GM18498 (cell line): Measurements from ENCODE around the gene RBM20.
"Not testable (repeated sequence)": the region's sequence is repeated elsewhere in the genome, so short reads cannot be mapped to it uniquely, and the experiment has no call there.

Experiments
- ATAC-seq: cut with Tn5 transposase; IDR thresholded peaks from one replicate; pipeline ENCODE4 v1.9.1; 2021; ENCODE audit warnings: mild to moderate bottlenecking, moderate library complexity; ENCODE audit not compliant: unreplicated experiment

Gene RBM20

DNA sequence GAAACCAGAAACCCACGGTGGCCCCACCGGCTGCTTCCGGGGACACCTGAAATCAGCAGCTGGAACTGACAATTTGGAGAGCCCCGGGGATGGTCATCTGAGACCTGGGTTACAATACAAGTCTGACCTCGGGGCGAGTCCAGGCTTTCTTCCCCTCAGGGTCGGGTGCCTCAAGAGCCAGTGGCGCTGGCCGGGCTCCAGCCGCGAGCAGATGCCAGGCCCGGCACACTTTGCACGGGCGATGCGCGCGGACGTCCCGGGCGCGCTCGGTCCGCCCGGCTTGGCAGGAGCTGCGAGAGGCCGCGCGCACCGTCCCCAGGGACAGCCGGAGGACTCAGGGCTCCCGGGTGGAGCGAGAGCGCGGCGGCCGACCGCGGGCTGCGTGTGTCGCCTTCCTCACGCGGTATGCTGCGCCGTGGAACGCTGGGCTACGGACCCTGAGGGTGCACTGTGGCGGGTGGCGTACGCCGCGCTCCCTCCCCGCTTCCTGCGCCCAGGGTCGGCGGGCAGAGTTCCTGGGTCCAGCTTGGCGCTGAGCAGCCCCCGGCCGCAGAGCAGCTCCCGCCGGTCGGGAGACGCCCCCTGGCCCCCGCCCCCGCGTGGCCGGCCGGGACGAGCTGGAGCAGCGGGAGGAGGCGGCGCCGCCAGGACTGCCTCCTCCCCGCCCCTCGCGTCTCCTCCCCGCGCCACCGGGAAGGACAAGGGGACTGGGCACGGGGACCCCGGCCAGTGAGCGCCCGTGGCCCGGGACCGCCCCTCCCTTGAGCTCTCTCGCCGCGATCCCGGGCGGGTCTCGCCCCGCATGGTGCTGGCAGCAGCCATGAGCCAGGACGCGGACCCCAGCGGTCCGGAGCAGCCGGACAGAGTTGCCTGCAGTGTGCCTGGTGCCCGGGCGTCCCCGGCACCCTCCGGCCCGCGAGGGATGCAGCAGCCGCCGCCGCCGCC lies at the start of gene RBM20:
TSS of gene RBM20 (plus strand) at position 684 of the 945 bp plus-strand sequence. CDS start at position 803, 119 bp downstream.
- ATAC-seq: peak; percentile 51

GRCh38 chr10:110597476-110597875 lies 46.7 kb upstream of the RBM20 start:
- no peak for ATAC-seq

- ATAC-seq: no peak
Observed at GRCh38 chr10:110600487-110601101, 43.5 kb upstream of the RBM20 start.

DNA sequence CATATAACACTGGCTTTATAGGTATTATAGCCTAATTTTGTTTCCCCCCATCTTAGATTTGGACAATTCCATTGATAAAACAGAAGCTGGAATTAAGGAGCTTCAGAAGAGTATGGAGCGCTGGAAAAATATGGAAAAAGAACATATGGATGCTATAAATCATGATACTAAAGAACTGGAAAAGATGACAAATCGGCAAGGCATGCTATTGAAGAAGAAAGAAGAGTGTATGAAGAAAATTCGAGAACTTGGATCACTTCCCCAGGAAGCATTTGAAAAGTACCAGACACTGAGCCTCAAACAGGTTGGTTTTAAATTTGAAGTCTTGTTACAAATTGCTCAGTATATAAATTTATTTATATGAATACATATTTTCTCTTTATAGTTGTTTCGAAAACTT lies 42.6 kb upstream of the RBM20 start:
- no peak for ATAC-seq

DNA sequence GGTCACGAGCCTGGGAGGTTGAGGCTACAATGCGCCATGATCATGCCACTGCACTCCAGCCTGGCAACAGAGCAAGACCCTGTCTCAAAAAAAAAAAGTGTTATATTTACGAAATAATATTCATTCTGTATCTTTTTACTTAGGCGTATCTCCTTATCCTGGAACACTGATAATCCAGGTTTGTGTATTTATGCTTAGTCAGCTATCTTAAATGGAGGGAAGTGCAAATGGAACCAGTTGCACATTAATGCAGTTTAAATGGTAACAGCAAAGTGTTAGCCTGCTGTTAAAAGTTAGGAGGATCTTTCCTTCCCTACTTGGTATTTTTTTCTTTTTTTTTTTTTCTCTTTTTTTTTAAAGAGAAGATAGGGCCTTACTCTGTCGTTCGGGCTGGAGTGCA lies 36.0 kb upstream of the RBM20 start:
- ATAC-seq: no peak

DNA sequence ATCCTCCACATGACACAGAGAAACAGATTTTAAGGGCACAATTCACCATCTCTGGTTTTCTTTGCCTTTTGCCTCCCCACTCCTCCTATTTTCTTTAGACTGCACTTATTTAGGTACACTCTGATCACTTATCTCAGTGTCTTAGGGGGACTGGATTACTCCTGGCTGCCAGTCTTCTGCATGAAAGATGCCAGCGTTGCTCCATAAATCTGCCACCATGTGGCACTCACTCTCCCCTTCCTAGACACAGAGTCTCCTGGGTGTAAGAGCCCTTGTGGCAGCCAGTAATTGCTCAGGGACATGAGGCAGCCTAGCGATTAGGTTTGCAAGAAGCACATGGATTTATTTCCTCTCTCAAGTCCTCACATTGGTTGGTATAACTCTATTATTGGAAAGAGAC lies 34.5 kb upstream of the RBM20 start:
- no peak for ATAC-seq

GRCh38 chr10:110610308-110610774 lies 33.8 kb upstream of the RBM20 start:
- ATAC-seq: peak; percentile 51

DNA sequence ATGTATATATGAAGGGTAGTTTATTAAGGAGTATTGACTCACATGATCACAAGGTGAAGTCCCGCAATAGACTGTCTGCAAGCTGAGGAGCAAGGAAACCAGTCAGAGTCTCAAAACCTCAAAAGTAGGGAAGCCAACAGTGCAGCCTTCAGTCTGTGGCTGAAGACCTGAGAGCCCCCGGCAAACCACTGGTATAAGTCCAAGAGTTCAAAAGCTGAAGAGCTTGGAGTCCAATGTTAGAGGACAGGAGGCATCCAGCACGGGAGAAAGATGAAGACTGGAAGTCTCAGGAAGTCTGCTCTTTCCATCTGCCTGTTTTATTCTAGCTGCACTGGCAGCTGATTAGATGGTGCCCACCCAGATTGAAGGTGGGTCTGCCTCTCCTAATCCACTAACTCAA lies 33.4 kb upstream of the RBM20 start:
- ATAC-seq: not testable (repeated sequence)

DNA sequence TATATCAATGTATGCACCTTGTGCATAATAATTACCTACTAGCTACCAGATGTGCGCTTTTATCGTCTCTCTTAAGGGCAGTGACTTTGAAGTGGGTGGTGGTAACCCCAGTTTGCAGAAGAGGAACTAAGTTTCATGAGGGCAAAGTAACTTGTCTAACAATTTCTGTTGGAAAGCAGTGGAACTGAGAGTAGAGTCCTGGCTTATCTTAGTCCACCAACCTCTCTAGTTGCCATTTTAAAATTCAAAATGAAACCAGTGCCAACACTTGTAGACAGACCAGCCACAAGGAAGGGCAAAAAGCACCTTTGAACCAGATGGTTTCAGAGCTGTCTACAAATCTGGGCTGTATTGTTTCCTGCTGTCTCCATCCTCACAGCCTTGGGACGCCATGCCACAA lies 32.0 kb upstream of the RBM20 start:
- ATAC-seq: peak; percentile 51

DNA sequence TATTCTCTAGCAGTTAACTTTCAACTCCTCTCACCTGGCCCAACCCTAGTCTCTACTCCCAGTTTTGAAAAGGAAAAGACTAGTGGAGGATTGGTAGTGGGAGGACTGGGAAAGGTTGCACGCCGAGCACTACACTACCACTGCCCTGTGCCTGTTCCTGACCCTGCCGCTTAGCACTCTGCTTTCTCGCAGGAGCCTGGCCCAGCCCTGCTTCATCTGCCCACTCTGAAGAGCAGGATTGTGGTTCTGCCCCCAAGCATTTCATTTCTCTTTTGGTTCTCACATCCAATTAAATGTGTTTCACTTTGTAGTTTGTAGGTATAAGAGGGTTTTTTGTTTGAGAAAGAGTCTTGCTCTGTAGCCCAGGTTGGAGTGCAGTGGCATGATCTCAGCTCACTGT lies 31.5 kb upstream of the RBM20 start:
- ATAC-seq: no peak

- no peak for ATAC-seq
Observed at GRCh38 chr10:110613341-110613995, 30.7 kb upstream of the RBM20 start.

DNA sequence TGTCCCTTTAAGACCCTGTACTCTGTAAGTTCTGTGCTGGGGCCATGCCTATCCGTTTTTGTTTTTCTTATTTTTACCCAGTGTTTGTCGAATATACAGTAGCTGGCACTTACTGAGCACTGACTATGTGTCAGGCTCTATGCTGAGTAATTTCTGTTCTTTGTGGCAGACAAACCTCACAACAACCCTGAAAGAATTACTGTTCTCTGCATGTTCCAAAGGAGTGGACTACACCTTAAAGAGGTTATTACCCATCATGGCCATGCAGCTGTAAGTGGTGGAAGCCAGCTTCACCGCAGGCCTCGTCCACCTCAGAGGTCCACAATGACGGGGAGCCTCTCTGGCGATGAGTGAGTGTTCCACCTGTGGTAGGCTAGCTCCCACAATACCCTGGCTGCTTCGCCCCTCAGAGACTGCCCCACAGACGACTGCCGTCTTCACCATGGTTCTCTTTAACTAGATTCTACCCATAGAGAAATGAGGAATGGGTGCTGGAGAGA lies 30.1 kb upstream of the RBM20 start:
- no peak for ATAC-seq

DNA sequence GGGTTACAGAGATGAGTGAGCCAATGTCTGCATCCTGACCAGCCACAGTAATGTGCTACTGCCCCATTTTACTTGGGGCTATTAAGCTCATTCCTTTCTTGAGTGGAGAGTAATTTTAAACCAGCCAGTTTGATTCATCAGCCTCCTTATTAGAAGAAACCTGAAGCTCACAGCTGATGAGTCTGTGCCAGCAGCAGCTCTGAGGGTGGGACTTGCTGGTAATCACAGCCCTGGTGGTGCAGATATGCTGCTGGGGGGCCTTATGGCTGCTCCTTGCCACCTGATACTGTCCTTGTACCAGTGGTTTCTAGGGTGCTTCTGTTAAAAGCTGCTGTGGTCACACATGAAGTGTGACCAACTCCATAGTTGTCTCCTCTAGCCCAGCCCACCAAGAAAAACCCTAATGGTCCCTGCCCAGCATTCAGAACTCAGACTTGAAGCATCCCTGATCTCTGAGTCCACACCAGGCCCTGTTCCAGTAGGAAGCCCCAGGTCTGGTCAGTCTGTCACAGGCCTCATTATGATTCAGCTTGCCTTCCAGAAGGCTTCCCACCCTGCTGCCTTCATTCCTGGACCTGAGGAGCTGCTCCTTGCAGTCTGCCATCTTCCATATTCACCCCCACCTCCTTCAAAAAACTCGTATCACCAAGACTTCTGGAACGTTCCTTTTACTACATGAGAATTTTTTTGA lies 28.9 kb upstream of the RBM20 start:
- no peak for ATAC-seq

DNA sequence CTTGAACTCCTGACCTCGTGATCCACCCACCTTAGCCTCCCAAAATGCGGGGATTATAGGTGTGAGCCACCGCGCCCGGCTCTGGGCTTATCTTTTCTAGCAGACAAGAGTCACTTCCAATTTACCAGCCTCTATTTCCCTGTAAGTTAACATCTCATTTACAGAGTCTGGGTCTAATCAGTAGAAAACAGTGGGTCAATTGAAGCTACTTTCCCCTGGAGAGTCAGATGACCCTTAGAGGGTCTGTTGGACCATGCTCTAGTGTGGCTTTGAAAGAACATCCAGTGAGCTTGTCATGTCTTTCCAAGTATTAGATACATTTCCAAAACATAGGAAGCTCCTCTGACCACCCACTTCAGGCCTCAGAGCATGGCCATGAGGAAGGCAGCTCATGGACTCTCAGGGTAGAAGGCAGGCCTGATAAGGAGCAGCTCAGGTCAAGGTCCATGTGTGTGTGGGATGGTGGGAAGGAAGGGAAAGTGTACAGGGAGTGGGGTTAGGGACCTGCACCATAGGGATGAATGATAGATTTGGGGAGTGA lies 27.6 kb upstream of the RBM20 start:
- ATAC-seq: no peak

DNA sequence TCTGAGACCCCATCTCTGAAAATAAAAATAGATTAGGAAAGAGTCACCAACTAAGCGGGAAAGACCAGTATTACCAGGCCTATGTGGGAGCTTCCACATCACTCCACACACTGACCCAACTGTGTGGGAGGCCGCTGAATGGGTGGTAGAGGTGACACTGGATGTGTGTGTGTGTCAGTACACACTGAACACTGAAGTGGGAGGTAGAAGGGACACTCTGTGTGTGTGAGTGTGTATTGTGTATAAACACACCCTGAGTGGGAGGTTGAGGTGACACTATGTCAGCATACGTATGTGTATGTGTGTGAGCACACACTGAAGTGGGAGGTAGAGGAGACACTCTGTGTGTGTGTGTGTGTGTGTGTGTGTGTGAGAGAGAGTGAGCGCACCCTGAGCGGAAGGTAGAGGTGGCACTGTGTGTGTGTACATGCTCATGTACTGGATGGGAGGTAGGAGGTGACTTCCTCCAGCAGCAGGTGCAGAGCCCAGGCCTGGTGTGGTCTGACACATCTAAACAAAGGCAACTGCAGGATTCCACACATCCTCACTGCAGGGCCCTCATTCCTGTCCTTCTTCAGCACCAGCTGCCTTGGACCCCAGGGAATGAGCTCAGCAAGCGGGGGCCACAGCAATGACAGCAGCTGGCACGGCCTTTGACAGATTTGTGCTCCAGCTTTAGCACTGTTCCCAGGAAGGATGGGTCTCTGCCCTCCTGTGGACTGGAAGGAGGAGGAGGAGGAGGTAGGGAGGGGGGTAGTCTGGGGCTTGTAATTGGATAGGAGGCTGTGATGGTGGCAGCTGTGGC lies 26.5 kb upstream of the RBM20 start:
- ATAC-seq: no peak

- ATAC-seq: no peak
Observed at GRCh38 chr10:110618230-110618610, 25.9 kb upstream of the RBM20 start.

DNA sequence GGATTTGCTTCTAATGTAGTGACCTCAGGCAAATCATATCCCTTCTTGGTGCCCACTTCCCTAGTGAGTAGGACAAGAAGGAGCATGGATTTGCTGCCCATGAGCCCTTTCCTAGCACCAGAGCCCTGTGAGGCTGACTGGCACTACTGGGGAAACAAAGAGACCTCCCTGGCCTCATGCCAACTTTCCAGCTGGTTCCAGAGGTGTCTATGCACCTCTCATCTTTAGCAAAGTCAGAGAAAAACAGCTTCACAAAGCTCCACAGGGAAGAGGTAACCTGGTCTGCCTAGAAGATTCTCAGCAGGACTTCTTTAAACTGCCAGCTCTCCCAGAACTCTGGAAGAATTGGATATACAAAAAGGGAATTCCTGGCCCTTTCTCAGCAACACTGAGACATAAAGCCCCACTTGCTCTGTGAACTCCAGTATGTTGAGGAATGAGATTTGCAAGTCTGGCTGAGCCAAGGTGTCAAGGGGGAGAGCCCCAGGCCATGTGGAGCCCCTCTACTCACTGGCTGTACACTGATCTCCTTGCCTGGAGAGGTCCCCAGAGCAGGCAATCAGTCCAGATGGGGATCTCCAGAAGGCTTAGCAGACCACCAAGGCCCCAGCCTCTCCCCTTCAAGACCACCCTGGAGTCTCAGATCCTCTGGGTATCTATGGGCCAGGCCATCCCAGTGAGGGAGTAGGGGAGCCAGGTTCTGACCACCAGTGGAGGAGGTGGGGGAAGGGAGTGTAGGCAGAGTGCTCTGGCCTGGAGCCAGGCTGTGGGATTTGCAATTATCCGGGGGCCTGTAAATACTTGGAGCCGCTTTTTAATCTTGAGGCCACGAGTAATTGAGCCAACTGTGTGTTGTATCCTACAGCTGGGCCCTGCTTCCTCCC lies 24.4 kb upstream of the RBM20 start:
- ATAC-seq: no peak

DNA sequence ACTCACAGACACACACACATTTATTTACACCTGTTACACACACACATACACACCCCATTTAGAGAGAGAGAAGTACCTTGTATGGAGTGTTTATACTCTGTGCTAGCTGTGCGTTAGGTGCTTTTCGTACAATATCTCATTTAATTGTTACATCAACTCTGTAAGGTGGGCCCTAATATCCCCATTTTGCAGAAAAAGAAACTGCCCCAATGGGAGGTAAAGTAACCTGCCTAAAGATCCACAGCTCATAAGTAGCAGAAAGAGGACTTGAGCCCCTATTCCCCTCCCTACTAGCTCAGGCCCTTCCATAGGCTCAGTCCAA lies 23.8 kb upstream of the RBM20 start:
- ATAC-seq: no peak

GRCh38 chr10:110623316-110623715 lies 20.8 kb upstream of the RBM20 start:
- not testable (repeated sequence) for ATAC-seq
